ENCODE measurements around the gene GRIP1.

The GRIP1 gene

GRCh38 chr12:66644151-66644550, 34.7 kb downstream of the GRIP1 start:
- no peak for DNase-seq

GRCh38 chr12:66640691-66641460, 38.0 kb downstream of the GRIP1 start:
- DNase-seq = no peak

DNA sequence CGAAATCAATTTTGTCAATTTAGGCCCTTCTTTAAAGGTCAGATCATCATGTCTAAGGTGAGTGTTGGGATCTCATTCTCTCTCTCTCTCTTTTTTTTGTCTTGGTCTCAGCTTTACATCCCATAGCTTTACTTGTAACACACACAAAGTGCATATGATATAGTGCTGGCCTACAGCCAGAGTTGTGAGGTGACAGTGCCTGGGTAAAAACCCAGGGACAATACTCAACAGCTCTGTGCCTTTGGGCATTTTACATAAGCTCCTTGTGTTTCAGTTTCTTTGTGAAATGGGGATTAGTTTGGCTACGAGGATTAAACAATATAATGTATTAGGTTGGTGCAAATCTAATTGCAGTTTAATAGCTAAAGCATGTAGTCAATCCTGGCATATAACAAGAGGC, 40.2 kb downstream of the GRIP1 start:
- no peak for DNase-seq

DNA sequence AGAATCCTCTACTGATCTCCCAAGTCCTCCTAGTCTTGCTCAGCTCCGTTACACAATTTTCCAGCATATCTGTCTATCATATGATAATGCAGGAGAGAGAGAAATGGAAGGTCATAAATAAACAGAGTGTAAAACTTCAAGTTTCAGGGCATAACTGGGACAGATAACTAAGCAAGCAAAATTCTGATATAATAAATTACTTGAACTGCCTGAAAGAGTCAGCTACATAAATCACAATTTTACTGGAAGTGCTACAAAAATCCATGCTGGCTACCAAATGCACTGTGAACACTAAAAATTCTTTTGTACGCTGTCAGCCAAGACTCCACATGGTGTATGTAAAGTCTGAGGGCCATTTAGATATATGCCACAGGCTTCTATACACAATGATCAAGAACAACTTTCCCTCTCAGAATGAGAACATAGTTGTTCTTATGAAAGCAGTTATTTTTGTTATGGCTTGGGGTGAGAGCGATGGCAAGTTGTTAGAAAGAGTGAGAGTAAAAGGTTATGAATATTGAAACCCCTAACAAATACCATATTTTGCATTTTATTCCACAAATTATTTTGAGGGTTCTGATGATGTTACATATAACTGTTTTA, 41.1 kb downstream of the GRIP1 start:
- no peak for DNase-seq

- no peak for DNase-seq
These were observed 42.1 kb downstream of the GRIP1 start for GRCh38 chr12:66636771-66637170.

GRCh38 chr12:66633676-66634075, 45.2 kb downstream of the GRIP1 start:
- DNase-seq = no peak

- DNase-seq = no peak
These were observed 49.6 kb downstream of the GRIP1 start for GRCh38 chr12:66629138-66629870.

- DNase-seq = no peak
These were observed 50.9 kb downstream of the GRIP1 start for GRCh38 chr12:66627988-66628317.

DNA sequence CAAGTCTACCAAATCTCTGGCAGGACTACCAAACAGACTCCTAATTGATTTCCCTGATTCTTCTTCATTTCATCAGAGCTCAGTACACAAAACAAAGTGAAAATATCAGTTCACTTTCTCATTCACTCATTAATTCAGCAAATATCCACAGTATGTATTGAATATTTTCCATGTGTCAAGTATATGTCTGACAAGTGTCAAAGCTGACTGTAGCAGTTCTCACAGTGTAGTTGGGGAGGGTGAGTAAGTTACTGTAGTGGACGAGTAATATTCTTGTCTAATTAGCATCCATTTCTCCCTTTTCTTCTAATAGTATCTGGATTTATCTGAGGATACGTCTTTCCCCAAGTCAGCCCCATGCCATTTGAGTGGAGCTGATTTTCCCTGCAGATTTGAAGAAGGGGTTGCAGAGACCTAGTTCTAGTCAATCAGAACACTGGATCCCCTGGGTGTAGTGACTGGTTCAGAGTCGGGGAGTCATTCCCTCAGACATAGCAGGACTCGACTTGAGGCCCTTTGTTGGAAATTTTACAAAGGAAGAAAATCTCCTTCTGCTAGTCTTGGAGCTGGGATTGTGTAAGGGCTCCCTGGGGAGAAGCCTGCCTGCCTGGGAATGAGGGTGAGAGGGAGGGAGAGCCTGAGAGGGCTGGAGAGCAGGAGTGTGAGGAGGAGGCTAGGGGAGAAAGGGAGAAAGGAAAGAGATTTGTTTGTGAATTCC, 51.4 kb downstream of the GRIP1 start:
- no peak for DNase-seq

DNA sequence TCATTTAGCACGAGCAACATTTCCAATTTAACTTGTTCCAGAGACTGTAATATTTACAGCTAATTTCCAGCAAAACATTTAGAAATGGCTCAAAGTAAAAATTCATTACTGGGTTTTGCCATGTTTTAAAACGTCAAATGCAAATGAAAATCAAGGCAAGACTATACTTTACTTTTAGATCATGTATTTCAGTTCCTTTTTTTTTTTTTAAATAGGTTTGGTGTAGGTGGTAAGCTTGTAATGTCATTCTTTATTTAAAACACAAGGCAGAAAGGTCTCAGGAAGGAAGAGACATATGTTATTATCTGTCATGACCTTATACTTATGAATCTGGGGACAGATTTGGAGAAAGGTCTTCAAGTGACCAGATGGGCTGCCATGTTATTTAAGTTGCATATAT, 54.1 kb downstream of the GRIP1 start:
- DNase-seq = no peak

DNA sequence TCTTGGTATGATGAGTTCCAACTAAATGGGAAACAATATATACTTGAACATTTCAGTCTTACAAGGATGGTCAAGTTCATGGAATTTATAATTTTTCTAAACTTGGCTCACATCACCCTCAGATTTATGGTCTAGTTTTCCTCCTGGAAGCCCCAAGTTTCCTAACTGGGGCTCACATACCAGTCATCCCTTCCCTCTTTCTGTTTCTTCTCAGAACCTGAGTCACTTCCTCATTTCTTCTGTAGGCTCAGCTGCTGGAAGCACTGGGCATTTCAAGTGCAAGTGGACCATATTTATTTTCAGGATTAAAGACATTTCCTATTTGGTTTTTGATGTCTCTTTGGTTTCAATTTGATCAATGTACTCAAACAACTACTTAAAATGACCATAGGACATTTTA, 55.4 kb downstream of the GRIP1 start:
- DNase-seq = no peak

- no peak for DNase-seq
These were observed 58.2 kb downstream of the GRIP1 start for GRCh38 chr12:66620688-66621087.

DNA sequence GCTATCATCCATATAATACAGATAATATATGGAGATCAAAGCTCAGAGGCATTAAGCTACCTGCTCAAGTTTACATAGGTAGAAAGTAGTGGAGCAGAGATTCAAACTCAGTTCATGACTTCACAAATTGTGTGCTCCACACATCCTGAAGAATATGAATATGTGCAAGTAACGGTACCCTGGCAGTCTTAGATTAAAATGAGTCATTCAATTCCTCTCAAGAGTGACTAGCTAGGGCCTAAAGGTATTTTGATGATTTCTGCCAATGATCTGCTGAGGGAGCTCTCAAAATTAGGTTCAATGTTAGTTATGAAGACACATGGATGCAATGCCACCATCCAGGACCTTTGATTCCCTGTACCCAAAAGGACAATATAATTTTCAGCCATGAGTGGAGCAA, 58.9 kb downstream of the GRIP1 start:
- no peak for DNase-seq

- DNase-seq = no peak
These were observed 60.9 kb downstream of the GRIP1 start for GRCh38 chr12:66617991-66618390.

DNA sequence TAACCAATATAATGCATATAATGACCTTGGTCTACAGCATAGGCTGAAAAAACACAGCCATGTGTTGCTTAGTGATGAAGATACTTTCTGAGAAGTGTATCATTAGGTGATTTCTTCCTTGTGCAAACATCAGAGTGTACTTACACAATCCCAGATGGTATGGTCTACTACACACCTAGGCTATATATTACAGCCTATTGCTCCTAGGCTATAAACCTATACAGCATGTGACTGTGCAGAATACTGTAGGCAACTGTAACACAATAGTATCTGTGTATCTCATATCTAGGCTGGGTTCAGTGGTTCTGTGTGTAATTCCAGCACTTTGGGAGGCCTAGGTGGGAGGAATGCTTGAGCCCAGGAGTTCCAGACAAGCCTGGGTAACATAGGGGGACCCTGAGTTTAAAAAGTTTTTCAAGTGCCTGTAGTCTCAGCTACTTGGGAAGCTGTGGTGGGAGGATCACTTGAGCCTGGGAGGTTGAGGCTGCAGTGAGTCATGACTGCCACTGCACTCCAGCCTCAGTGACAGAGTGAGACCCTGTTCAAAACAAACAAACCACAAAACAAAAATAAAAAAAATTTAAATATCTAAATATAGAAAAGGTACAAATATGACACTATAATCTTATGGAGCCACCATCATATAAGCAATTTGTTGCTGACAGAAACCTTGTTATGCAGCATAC, 66.6 kb downstream of the GRIP1 start:
- DNase-seq = no peak

- DNase-seq = no peak
These were observed 71.7 kb downstream of the GRIP1 start for GRCh38 chr12:66607147-66607546.

DNA sequence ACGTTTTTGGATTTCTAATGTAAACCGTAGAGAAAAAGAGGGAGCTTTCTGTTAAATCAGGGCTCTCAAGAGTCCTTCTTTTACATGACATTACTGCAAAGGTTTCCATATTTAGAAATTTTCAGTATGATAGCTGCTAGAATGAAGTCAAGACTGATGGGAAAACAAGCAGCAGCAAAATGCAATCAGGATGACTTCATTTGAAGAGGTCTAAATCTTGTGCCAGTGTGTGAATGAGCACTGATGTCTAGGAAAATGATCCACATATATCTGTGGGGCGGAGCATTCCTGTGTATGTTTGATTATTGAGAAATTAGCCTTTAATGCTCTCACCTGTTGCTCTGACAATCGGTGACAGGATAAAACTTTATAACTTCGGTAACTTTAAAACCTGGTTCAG, 73.6 kb downstream of the GRIP1 start:
- no peak for DNase-seq

DNA sequence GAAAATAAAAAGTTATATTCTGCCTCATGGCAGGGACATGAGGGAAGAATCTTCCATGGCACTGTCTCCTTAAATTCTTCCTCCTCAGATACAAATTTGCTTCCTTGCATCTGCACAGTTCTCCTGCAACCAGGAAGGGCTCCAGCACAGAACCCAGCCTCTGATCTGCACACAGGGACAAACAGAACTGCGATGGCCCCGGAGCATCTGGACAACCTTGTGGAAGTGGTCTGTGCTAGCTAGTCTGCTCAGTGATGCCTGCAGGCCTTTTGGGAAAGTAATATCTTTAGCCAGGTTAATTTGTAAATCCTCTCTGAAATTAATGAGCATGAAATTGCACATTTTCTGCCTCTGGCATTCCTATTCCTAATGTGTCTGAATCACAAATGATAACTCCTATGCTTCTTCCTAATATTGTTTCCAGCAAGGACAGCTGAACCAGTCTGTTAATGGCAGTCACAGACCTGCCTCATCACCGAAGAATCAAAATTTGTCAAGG, 74.8 kb downstream of the GRIP1 start:
- no peak for DNase-seq

DNA sequence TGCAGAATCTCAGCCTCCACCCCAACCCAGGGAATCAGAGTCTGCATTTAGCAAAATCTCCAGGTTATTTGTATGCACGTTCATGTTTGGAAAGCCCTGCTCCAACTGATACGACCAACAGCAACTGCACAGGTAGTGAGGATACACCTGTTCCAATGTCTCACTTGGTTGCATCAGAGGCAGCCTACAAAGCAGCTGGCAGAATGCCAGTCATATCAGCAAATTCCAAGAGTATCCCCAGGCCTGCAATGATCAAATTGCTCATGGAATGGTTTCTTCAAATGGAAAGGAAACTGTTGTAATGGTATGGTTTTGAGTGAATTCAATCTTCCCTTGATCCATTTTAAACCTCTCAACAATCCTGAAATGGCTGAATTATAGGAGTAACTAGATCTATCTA, 75.4 kb downstream of the GRIP1 start:
- no peak for DNase-seq

GRCh38 chr12:66602483-66603143, 76.3 kb downstream of the GRIP1 start:
- DNase-seq = no peak

GRCh38 chr12:66600903-66601302, 78.0 kb downstream of the GRIP1 start:
- no peak for DNase-seq

- DNase-seq = no peak
These were observed 79.1 kb downstream of the GRIP1 start for GRCh38 chr12:66599816-66600215.

Measured in NCI-H1048 (cell line).